GM19395 (cell line): ENCODE results near the gene LCE1E.

ENCODE experiments used
- ATAC-seq: cut with Tn5 transposase; IDR thresholded peaks from one replicate; pipeline ENCODE4 v1.9.1; 2021; ENCODE audit warnings: mild to moderate bottlenecking, moderate library complexity; ENCODE audit not compliant: unreplicated experiment

LCE1E gene

DNA sequence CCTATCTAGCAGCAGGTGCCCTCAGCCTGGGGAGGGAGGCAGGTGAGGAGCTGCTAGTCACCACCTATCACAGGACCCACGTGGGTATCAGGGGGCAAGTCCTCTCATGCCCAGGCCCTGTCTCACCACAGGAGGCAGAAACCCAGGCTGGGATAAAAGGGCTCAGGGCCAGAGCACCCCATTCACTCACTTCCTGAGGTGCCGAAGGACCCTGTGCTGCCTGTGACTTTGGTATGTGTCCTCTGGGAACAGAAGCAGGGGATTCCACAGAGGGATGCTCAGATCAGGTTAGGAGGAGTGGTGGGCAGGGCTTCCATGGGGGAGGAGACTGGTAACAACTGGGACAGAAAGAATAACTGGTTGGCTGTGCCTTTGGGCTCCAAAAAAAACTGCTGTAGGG is at the start of gene LCE1E:
TSS of gene LCE1E (plus strand) at position 181 of the 400 bp plus-strand sequence. CDS start 1,043 bp downstream, outside the sequence.
- ATAC-seq: no peak

- no peak for ATAC-seq
Measured at GRCh38 chr1:152737997-152738396, 48.1 kb upstream of the LCE1E start.

GRCh38 chr1:152739841-152740240 is 46.2 kb upstream of the LCE1E start:
- no peak for ATAC-seq

GRCh38 chr1:152741656-152742055 is 44.4 kb upstream of the LCE1E start:
- ATAC-seq: no peak

DNA sequence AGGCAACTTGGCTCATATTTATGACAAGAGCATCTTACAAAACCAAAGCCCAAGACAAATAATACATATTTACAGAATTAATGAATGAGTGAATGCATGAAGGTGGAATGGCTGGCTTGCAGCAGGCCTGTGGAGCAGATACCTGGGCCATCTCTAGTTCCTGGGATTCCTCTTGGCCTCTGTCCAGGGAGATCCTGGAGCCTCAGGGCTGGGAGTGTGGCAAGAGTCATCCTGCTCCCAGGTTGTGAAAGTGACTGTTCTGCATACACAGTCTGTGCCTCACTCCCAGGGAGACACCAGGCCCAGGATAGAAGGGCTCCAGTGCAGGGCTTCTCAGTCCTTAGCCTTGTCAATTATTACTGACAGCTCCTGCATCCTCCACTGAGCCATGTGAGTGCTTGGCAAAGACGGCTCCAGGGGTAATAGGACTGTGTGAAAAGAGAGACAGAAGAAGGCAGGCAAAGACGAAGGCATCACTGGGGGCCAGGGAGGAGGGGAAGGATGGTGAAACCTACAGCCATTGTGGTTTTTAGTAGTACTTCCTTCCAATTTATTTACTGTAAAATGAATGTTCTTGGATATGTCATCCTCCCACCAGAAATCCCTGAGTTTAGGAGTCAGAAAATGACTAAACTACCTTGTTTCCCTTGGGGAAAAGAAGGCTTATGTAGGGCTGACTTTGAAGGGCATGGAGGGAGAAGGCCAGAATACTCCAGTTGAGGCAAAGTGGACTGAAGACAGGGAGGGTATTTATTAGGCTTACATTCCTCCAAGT is 42.5 kb upstream of the LCE1E start:
- ATAC-seq: no peak

- no peak for ATAC-seq
Measured at GRCh38 chr1:152745289-152745704, 40.8 kb upstream of the LCE1E start.

DNA sequence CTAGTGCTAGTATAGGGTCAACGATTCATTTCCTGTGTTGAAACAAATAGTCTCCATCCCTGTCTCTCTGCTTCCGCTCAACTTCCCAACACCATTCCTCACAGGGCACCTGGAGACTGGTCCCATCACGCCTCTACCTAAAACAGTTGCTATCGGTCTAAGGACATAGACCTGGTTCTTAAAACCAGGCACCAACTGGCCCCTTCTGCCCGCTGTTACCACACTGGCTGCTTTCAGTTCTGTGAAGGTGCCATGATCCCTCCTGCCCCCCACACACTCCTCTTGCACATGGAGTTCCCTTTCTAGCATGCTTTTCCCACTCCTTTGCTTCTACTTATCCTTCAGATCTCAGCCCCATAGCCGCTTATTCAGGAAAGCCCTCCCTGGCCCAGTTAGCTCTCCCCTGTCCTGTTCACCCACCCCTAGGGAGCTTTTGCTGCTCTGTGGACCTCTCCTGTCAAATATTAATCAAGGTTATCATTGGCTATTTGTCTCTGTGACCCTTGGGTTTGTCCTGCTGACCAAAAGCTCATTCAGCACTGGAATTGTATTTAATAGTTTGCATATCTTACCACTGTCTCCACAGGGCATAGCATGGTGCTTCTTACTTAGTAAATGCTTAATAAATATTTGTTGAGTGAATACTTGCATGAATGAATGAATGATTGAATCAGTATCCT is 40.2 kb upstream of the LCE1E start:
- ATAC-seq: no peak

GRCh38 chr1:152747831-152748230 is 38.2 kb upstream of the LCE1E start:
- no peak for ATAC-seq

DNA sequence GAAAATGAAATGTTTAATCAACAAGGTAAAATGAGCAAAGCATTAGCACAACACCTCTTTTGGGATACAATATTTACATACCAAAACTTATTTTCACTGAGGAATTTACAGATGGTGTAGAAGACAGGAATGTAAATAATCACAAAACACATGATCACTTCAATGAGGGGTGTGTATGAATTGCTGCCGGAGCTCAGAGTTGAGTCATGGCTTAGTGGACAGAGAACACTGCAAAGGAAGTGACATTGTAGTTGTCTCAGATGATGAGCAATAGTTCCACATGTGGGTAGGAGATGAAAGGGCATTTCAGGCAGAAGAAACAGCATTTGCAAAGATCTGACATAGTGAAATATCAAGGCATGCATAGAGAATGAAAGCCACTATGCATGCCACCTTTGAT is 33.8 kb upstream of the LCE1E start:
- no peak for ATAC-seq

DNA sequence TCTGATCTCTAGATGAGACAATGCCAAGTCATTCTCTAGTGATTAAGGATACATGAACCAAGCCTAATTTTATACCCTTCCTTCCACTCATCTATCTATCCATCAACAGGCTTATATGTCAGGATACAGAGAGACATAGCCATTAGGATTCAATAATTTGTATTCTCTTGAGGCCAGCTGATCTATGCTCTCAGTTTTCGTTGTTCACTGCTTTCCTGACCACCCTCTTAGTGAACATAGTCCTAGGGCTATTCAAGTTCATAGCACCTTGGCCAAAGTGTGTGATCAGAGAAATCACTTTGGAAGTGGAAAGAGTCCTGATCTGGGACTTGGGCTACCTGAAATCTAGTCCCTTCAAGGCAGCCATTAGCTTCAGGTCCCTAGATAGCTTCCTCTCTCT is 32.5 kb upstream of the LCE1E start:
- ATAC-seq: no peak

GRCh38 chr1:152756872-152757271 is 29.2 kb upstream of the LCE1E start:
- ATAC-seq: no peak

GRCh38 chr1:152757747-152758146 is 28.3 kb upstream of the LCE1E start, which contains the start of gene KPRP:
Gene KPRP (plus strand): TSS chr1:152758025. CDS start chr1:152759589, 1,564 bp downstream.
- no peak for ATAC-seq

GRCh38 chr1:152758636-152759035 is 27.4 kb upstream of the LCE1E start:
- no peak for ATAC-seq

GRCh38 chr1:152759453-152760173 is 26.4 kb upstream of the LCE1E start:
- no peak for ATAC-seq

DNA sequence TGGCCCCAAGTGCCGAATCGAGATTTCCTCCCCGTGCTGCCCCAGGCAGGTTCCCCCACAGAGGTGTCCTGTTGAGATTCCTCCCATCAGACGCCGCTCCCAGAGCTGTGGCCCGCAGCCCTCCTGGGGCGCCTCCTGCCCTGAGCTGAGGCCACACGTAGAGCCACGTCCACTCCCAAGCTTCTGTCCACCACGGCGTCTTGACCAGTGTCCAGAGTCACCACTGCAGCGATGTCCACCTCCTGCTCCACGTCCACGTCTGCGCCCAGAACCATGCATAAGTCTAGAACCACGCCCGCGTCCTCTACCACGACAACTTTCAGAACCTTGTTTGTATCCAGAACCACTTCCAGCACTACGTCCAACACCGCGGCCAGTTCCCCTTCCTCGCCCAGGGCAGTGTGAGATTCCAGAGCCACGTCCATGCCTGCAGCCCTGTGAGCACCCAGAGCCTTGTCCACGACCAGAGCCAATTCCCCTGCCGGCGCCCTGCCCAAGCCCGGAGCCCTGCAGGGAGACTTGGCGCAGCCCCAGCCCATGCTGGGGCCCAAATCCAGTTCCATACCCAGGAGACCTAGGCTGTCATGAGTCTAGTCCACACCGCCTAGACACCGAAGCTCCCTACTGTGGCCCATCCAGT is 25.4 kb upstream of the LCE1E start:
- ATAC-seq: no peak

DNA sequence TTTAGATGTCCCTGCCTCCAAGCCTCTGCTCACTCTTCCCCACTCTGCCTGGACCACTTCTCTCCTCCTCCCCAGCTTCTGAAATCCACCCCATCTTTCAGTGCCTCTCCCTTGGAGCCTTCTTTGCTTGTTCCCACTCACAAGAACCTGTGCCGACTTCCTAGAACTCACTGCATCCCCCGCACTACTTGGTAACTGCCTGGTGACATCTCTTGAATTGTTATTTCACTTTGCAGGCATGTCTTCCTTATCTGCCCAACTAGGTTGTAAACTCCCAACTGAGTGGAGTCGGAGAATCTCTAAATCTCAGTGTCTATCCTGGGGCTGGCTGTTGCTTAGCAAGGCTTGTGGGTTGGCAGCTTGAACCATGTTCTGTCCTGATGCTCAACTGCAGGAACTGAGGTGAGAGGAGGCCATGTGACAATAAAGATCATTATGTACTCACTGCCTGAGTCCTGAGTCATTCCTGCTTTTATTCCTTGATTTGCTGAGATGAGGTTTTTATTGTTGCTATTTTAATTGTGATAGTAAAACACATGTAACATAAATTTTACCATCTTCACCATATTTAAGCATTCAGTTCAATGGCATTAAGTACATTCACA is 24.3 kb upstream of the LCE1E start:
- ATAC-seq: no peak

DNA sequence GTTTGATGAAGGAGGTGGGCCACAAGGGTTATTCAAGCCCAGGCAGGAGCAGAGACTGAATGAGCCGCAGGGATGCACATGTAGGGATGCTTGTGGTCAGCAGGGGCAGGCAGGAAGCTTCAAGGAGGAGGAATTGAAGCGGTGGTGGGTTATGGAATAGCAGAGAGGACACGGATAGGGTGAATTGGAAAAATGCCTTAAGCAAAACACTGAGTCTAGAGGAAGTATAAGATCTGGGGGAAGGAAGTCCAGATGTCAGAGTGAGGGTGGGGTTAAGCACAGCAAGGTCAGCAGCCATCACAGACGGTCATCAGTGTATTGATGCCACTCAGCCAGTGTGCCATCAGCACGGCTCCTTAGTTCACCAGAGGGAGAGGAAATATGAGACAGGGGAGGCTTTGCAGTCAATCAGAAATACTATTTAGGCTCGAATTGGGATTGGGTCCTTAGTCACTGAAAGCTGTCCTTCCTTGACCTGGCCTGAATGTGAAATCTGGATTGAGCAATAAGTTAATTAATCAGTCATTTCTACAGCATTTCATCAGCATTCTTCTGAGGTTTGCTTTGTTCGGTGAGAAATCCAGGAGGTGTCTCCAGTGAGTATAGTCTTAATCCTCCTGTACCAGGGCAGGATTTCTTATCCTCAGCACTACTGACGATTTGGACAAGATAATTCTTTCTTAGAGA is 17.1 kb upstream of the LCE1E start:
- ATAC-seq: no peak

DNA sequence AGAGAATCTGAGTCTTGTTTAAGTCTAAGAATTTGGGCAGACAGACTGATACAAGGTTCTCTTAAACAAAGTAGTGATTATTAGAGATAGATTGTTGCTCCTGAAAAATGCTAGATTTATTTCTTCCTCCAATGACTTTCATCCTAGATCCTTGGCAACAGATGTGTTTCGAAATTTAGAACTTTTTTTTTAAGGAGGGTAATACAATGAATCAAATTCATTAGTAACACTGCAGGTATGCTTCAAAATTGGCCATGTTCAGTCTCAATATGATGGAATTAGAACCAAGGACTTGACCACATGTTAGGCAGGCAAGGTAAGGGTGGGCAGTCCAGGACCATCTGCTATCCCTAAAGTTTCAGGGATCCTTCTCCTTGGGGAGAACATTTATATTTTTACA is 15.6 kb upstream of the LCE1E start:
- ATAC-seq: no peak

GRCh38 chr1:152774875-152775274 is 11.2 kb upstream of the LCE1E start, which contains the start of gene LCE1F:
Gene LCE1F (plus strand): TSS chr1:152775140. CDS start chr1:152776372, 1,232 bp downstream.
- ATAC-seq: no peak

- no peak for ATAC-seq
Measured at GRCh38 chr1:152776361-152776760, 9.7 kb upstream of the LCE1E start.
